ENCODE measurements around the gene CD9. TPM values are rescaled to one million over a fixed set of nuclear protein-coding genes. Genes with fewer than 3 reads are reported as not detected.
A peak's percentile ranks its signal among the peaks of the same experiment; 100 is the strongest.

The CD9 gene
- total and polyA plus RNA-seq, 7 experiments from 2014 or later = 3.8 to 19.3 (median 8.9) TPM

DNA sequence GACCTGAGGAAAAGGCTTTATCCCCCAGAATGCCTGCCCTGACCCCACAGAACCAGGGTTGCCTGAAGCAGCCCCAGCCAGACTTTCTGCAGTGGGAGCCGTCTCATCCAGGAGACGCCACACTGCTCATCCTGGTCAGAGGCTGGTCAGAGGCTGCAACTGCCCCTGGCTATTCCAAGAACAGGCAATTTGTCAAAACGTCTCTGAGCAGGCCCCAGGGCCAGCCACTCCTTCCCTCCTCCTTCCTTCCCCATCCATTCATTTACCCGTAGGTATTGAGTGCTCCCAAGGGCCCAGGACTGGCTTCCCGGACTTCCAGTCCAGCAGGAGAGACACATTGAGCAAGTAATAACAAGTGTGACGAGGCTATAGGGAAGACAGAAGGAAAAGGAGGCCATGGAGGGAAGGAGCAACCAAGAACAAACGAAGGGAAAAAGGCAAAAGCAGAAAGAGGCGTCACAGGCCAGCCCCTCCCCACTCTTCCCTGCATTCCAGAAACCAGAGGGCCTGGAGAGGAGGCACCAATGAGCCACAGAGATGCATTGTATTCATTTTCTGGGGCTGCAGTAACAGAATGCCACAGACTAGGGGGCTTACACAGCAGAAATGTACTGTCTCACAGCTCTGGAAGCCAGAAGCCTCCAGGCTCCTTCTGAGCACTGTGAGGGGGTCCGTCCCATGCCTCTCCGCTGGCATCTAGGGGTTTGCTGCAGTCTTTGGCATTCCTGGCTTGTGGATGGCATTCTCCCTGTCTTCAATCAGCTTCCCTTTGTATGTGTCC lies 21.0 kb upstream of the CD9 start:
- no peak overlapping the region for H3K4me3 Mint-ChIP-seq
- H3K4me1 Mint-ChIP-seq = peaks cover 0 to 7% (median 0%) of the 10 kb centered on the region in 7 donors
- Histone ChIP-seq H3K4me3 (ENCODE audit: low read length) (no peak overlapping the region), H3K4me1 (ENCODE audit: control insufficient read depth in 2 of 2, insufficient read depth in 2 of 2, low read length in 2 of 2) (no peaks in the 10 kb centered on the region), H3K9me3 (ENCODE audit: control insufficient read depth in 2 of 3, low read length in 3 of 3) (no peaks in the 10 kb centered on the region), H3K27ac (ENCODE audit: low read depth, low read length) (no peak overlapping the region), H3K27me3 (ENCODE audit: control insufficient read depth in 2 of 2, insufficient read depth in 2 of 2, low read length in 2 of 2) (no peaks in the 10 kb centered on the region), H3K36me3 (ENCODE audit: control insufficient read depth in 2 of 3, insufficient read depth in 3 of 3, low read length in 3 of 3) (no peaks in the 10 kb centered on the region)
- CTCF ChIA-PET = no interaction called here
- no peaks in the 10 kb centered on the region for H3K36me3 Mint-ChIP-seq
- POLR2A ChIA-PET = no interaction called here
- H3K27ac Mint-ChIP-seq = peak overlapping the region in 1 of 9 donors; percentile 41
- intact Hi-C loops (cut with micrococcal nuclease) = no loop called here
- no peak for ATAC-seq
- H3K27me3 Mint-ChIP-seq = peaks cover 0 to 5% (median 0%) of the 10 kb centered on the region in 5 donors
- DNase-seq = no peak
- H3K9me3 Mint-ChIP-seq = no peaks in the 10 kb centered on the region

- ChIA-PET POLR2A (no interaction called here), CTCF (interaction anchor here (0.7 kb wide), 1 partner anchor 92 kb away, joined by 3 read pairs; no protein-coding TSS in a partner anchor)
- ATAC-seq = no peak
Measured at GRCh38 chr12:6180268-6181051, 19.7 kb upstream of the CD9 start.

DNA sequence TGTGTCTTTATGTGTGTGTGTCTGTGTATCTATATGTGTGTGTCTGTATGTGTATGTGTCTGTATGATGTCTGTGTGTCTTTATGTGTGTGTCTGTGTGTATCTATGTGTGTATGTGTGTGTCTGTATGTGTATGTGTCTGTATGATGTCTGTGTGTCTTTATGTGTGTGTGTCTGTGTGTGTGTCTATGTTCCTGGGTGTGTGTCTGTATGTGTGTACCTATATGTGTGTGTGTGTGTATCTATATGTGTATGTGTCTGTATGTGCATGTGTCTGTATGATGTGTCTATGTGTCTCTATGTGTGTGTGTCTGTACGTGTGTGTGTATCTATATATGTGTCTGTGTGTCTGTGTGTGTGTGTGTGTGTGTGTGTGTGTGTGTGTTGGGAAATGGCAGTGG lies 19.0 kb upstream of the CD9 start:
- H3K4me3 Mint-ChIP-seq = no peak overlapping the region
- H3K27ac ChIP-seq (ENCODE audit: low read depth, low read length) = no peak overlapping the region
- H3K4me3 ChIP-seq (ENCODE audit: low read length) = no peak overlapping the region
- H3K27me3 Mint-ChIP-seq = peaks cover 0 to 5% (median 0%) of the 10 kb centered on the region in 5 donors
- ATAC-seq (no peak), DNase-seq (no peak)
- H3K9me3 Mint-ChIP-seq = no peaks in the 10 kb centered on the region
- H3K9me3 ChIP-seq (ENCODE audit: control insufficient read depth in 2 of 3, low read length in 3 of 3) = no peaks in the 10 kb centered on the region
- ChIA-PET POLR2A (no interaction called here), CTCF (no interaction called here)
- no peaks in the 10 kb centered on the region for H3K4me1 ChIP-seq (ENCODE audit: control insufficient read depth in 2 of 2, insufficient read depth in 2 of 2, low read length in 2 of 2)
- intact Hi-C loops (cut with micrococcal nuclease) = no loop called here
- H3K36me3 ChIP-seq (ENCODE audit: control insufficient read depth in 2 of 3, insufficient read depth in 3 of 3, low read length in 3 of 3) = no peaks in the 10 kb centered on the region
- H3K27ac Mint-ChIP-seq = no peak overlapping the region
- no peaks in the 10 kb centered on the region for H3K27me3 ChIP-seq (ENCODE audit: control insufficient read depth in 2 of 2, insufficient read depth in 2 of 2, low read length in 2 of 2)
- H3K36me3 Mint-ChIP-seq = no peaks in the 10 kb centered on the region
- peaks cover 0 to 7% (median 0%) of the 10 kb centered on the region in 7 donors for H3K4me1 Mint-ChIP-seq

More at GRCh38 chr12:6180268-6181051, 19.7 kb upstream of the CD9 start:
- Histone ChIP-seq H3K36me3 (ENCODE audit: control insufficient read depth in 2 of 3, insufficient read depth in 3 of 3, low read length in 3 of 3) (no peaks in the 10 kb centered on the region), H3K9me3 (ENCODE audit: control insufficient read depth in 2 of 3, low read length in 3 of 3) (no peaks in the 10 kb centered on the region), H3K4me3 (ENCODE audit: low read length) (no peak overlapping the region), H3K27ac (ENCODE audit: low read depth, low read length) (no peak overlapping the region), H3K27me3 (ENCODE audit: control insufficient read depth in 2 of 2, insufficient read depth in 2 of 2, low read length in 2 of 2) (no peaks in the 10 kb centered on the region), H3K4me1 (ENCODE audit: control insufficient read depth in 2 of 2, insufficient read depth in 2 of 2, low read length in 2 of 2) (no peaks in the 10 kb centered on the region)
- intact Hi-C loops (cut with micrococcal nuclease) = no loop called here
- Mint-ChIP-seq H3K9me3 (no peaks in the 10 kb centered on the region), H3K36me3 (no peaks in the 10 kb centered on the region), H3K4me3 (no peak overlapping the region), H3K4me1 (peaks cover 0 to 7% (median 0%) of the 10 kb centered on the region in 7 donors), H3K27ac (no peak overlapping the region), H3K27me3 (peaks cover 0 to 5% (median 0%) of the 10 kb centered on the region in 5 donors)
- DNase-seq = no peak

DNA sequence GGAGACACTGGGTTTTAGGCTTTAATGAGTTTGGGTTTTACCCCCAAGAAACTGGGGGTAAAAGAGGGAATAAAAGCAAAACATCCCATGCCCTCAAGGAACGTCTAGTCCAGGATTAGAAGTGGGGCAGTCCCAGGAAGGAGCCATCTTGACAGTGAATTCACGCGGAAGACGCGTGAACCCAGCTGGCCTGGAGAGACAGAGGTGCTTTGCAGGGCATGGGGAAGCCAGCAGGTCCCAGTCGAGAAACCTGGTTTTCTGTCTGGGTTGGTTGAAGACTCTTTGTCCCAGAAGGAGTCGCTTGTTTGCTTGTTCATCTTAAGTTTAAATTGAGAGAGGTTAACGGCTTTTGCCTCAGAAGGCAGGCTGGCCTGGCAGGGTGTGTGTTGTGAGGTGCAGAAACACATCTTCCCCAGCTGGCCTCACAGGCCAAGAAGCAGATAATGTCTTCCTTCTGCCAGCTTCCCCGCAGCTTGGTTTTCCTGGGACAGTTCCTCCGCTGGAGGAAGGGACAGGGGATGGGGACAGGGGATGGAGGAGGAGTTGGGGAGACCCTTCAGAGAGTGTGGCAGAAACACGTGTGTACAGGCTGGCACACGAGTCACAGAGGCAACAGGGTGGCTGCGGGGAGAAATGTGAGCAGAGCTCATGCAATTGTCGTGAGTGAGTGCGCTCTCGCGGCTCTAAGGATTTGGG lies 18.5 kb upstream of the CD9 start:
- H3K4me3 Mint-ChIP-seq = no peak overlapping the region
- CTCF ChIA-PET = no interaction called here
- no peaks in the 10 kb centered on the region for H3K4me1 ChIP-seq (ENCODE audit: control insufficient read depth in 2 of 2, insufficient read depth in 2 of 2, low read length in 2 of 2)
- H3K27me3 Mint-ChIP-seq = peaks cover 0 to 9% (median 0%) of the 10 kb centered on the region in 5 donors
- intact Hi-C loops (cut with micrococcal nuclease) = no loop called here
- H3K27ac ChIP-seq (ENCODE audit: low read depth, low read length) = no peak overlapping the region
- DNase-seq (no peak), ATAC-seq (no peak)
- no peaks in the 10 kb centered on the region for H3K27me3 ChIP-seq (ENCODE audit: control insufficient read depth in 2 of 2, insufficient read depth in 2 of 2, low read length in 2 of 2)
- peaks cover 0 to 7% (median 0%) of the 10 kb centered on the region in 7 donors for H3K4me1 Mint-ChIP-seq
- H3K9me3 ChIP-seq (ENCODE audit: control insufficient read depth in 2 of 3, low read length in 3 of 3) = no peaks in the 10 kb centered on the region
- H3K36me3 ChIP-seq (ENCODE audit: control insufficient read depth in 2 of 3, insufficient read depth in 3 of 3, low read length in 3 of 3) = no peaks in the 10 kb centered on the region
- POLR2A ChIA-PET = no interaction called here
- H3K36me3 Mint-ChIP-seq = no peaks in the 10 kb centered on the region
- H3K4me3 ChIP-seq (ENCODE audit: low read length) = no peak overlapping the region
- no peak overlapping the region for H3K27ac Mint-ChIP-seq
- H3K9me3 Mint-ChIP-seq = no peaks in the 10 kb centered on the region

DNA sequence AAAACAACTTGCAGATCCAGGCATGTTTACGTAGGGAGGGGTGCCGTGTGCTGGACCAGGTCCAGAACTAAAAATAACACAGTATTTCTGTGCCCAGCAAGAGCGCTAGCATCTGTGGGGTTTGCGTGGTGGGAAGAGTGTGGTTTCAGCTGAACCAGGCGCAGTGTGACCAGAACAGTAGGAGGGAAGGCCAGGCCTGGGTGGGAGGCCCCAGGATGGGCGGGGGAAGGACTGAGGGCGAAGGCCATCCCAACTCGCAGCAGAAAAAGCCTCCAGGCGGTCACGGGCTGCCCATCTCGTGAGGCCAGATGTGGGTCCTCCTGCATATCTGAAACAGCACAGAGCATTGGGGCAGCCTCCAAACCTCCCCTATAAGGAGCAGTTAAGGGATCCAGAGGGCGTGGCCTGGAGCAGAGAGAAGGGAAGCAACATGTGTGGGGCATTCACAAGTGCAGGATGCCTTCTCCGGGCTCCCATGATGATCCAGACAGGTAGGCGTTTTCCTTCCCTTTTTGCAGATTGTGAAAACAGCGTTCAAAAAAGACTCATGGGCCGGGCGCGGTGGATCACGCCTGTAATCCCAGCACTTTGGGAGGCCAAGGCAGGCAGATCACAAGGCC lies 17.8 kb upstream of the CD9 start:
- H3K4me1 Mint-ChIP-seq = peaks cover 0 to 7% (median 0%) of the 10 kb centered on the region in 7 donors
- no peak overlapping the region for H3K4me3 Mint-ChIP-seq
- ChIA-PET POLR2A (no interaction called here), CTCF (no interaction called here)
- peaks cover 0 to 12% (median 3%) of the 10 kb centered on the region in 5 donors for H3K27me3 Mint-ChIP-seq
- no peak for DNase-seq
- no peak overlapping the region for H3K27ac Mint-ChIP-seq
- intact Hi-C loops (cut with micrococcal nuclease) = no loop called here
- Histone ChIP-seq H3K4me3 (ENCODE audit: low read length) (no peak overlapping the region), H3K36me3 (ENCODE audit: control insufficient read depth in 2 of 3, insufficient read depth in 3 of 3, low read length in 3 of 3) (no peaks in the 10 kb centered on the region), H3K27ac (ENCODE audit: low read depth, low read length) (no peak overlapping the region), H3K9me3 (ENCODE audit: control insufficient read depth in 2 of 3, low read length in 3 of 3) (no peaks in the 10 kb centered on the region), H3K27me3 (ENCODE audit: control insufficient read depth in 2 of 2, insufficient read depth in 2 of 2, low read length in 2 of 2) (no peaks in the 10 kb centered on the region), H3K4me1 (ENCODE audit: control insufficient read depth in 2 of 2, insufficient read depth in 2 of 2, low read length in 2 of 2) (no peaks in the 10 kb centered on the region)
- no peak for ATAC-seq
- H3K36me3 Mint-ChIP-seq = no peaks in the 10 kb centered on the region
- no peaks in the 10 kb centered on the region for H3K9me3 Mint-ChIP-seq

DNA sequence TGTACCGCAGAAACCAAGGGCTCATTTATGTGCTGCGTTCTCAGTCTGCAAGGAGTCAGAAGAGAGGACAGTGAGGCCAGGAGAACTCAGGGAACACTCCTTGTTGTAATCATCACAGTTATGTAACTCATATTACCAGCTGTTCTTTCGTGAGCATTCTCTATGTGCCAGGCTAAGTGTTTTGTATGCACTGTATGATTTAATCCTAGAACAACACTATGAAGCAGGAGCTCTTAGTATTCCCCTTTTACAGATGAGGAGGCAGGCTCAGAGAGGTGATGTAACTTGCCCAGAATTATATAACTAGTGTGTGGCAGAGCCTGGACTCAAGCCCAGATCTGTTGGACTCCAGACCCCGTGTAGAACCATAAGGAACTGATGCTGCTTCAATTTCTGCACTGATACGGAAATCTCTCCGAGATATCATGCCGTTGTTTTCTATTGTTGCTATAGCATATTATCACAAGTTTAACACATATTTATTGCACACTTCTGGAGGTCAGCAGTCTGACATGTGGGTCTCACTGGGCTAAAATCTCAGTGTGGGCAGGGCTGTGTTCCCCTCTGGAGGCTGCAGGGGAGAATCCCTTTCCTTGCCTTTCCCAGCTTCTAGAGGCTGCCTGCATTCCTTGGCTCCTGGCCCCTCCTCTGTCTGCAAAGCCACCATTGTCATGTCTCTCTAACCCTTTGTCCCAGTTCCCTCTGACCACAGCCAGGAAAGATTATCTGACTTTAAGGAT lies 16.3 kb upstream of the CD9 start:
- CTCF ChIA-PET = no interaction called here
- H3K4me1 ChIP-seq (ENCODE audit: control insufficient read depth in 2 of 2, insufficient read depth in 2 of 2, low read length in 2 of 2) = no peaks in the 10 kb centered on the region
- H3K27me3 ChIP-seq (ENCODE audit: control insufficient read depth in 2 of 2, insufficient read depth in 2 of 2, low read length in 2 of 2) = no peaks in the 10 kb centered on the region
- Mint-ChIP-seq H3K4me3 (no peak overlapping the region), H3K27ac (no peak overlapping the region), H3K9me3 (no peaks in the 10 kb centered on the region), H3K36me3 (no peaks in the 10 kb centered on the region), H3K4me1 (peaks cover 0 to 7% (median 0%) of the 10 kb centered on the region in 7 donors), H3K27me3 (peaks cover 0 to 12% (median 8%) of the 10 kb centered on the region in 5 donors)
- no peak overlapping the region for H3K4me3 ChIP-seq (ENCODE audit: low read length)
- ATAC-seq (peak; percentile 18), DNase-seq (no peak)
- intact Hi-C loops (cut with micrococcal nuclease) = no loop called here
- no peaks in the 10 kb centered on the region for H3K9me3 ChIP-seq (ENCODE audit: control insufficient read depth in 2 of 3, low read length in 3 of 3)
- H3K36me3 ChIP-seq (ENCODE audit: control insufficient read depth in 2 of 3, insufficient read depth in 3 of 3, low read length in 3 of 3) = no peaks in the 10 kb centered on the region
- H3K27ac ChIP-seq (ENCODE audit: low read depth, low read length) = no peak overlapping the region
- POLR2A ChIA-PET = no interaction called here

Measured in naive thymus-derived CD4-positive, alpha-beta T cell (primary cell).